GM10847 (cell line): ENCODE results near the gene MT4.

Experiments used
- POLR2A ChIP-seq: IDR thresholded peaks from 2 replicates; pipeline ENCODE4 v1.6.1; 2011; ENCODE audit not compliant: insufficient read length; ENCODE audit errors: extremely low read depth

MT4 gene

GRCh38 chr16:56564793-56565477, at the start of gene MT4:
TSS of gene MT4 (plus strand) at chr16:56565073. CDS start at chr16:56565129, 56 bp downstream.
- TF ChIP-seq POLR2A: no peak

GRCh38 chr16:56515665-56516064, 49.2 kb upstream of the MT4 start:
- no peak for TF ChIP-seq POLR2A

GRCh38 chr16:56517206-56517605, 47.7 kb upstream of the MT4 start:
- TF ChIP-seq POLR2A: no peak

GRCh38 chr16:56518425-56518824, 46.4 kb upstream of the MT4 start:
- TF ChIP-seq POLR2A: no peak

- peak; percentile 43 for TF ChIP-seq POLR2A
Measured at GRCh38 chr16:56519459-56520250, 45.2 kb upstream of the MT4 start, which contains the start of gene BBS2. TSS of gene BBS2 (minus strand) at chr16:56520024. CDS start at chr16:56519862, 162 bp downstream.

DNA sequence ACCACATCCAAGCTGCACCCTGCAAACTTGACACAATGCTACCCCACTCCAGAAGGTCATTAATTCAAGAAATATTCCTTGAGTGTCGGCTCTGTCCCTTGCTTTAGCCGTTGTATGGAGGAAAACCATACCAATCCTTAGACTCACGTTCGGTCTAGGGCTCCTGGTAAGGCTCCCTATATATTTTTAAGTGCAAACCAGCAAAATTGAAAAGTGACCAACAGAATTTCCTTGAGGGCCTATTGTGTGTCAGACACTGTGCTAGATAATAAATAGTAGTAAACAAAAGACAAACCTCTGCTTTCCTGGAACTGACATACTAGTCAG, 44.7 kb upstream of the MT4 start:
- TF ChIP-seq POLR2A: no peak

DNA sequence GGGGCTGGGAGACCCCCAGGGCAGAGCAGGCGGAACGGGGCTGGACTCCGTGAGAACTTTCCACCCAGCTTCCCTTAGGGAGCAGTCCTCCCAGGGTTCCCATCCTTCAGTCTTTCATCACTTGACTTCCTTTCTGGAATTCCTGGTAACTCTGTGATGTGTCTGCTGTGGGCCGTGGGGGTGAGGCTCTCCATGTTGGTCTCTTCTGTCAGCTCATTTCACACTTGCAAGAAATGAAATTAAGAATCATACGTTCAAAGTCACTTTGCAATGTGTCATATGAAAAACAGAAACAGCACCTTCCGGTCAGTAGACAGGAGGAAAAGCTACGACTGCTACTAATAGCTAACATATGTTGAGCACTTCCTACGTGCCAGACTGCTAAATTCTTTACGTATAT, 39.6 kb upstream of the MT4 start:
- no peak for TF ChIP-seq POLR2A

GRCh38 chr16:56530872-56531271, 34.0 kb upstream of the MT4 start:
- no peak for TF ChIP-seq POLR2A

DNA sequence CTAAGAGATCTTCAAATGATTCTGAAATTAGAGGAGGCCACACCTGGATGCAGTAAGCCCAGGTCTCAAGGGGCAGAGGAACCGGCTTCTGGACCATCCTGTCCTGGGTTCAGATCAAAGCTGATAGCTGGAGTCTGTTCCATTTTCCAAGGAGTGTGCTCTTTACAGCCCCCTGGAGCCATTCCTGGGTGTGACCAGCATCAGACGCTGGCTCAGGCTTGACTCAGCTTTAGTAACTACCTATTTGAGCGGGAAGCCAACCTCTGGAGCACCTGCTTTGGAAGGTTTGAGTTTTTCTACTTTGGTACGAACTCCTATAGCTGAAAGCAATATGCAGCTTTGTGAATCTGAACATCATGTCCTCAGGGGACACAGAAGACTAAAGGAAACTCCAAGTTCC, 32.2 kb upstream of the MT4 start:
- no peak for TF ChIP-seq POLR2A

DNA sequence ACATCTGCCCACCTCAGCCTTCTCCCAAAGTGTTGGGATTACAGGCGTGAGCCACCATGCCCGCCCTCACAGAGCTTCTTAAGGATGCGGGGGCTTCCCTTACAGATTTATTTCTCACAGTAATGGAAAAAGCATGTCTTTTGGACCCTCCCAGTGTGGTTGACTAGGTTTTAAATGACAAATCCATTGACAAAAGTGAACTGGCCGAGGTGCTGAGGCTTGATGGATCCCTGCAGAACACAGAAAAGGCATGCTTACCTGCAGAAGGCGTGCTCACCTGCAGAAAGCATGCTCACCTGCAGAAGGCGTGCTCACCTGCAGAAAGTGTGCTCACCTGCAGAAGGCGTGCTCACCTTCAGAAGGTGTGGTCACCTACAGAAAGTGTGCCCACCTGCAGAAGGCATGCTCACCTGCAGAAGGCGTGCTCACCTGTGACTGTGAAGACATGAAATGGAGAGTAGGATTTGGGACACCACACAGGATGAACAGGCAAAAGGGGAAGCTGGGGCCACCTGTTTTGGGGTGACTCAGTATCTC, 30.0 kb upstream of the MT4 start:
- TF ChIP-seq POLR2A: no peak

DNA sequence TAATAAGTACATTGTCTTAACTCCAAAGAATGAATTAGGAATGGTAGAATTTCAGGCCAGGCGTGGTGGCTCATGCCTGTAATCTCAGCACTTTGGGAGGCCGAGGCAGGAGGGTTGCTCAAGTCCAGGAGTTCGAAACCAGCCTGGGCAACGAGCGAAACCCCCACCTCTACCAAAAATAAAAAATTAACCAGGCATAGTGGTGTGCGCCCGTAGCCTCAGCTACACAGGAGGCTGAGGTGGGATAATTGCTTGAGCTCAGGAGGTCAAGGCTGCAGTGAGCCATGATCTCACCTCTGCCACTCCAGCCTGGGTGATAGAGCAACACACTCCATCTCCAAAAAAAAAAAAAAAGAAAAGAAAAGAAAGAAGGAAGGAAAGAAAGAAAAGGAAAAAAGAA, 26.5 kb upstream of the MT4 start:
- no peak for TF ChIP-seq POLR2A

- TF ChIP-seq POLR2A: no peak
Measured at GRCh38 chr16:56539656-56540055, 25.2 kb upstream of the MT4 start.

GRCh38 chr16:56542039-56542438, 22.8 kb upstream of the MT4 start:
- TF ChIP-seq POLR2A: no peak

- TF ChIP-seq POLR2A: no peak
Measured at GRCh38 chr16:56547120-56547948, 17.5 kb upstream of the MT4 start.

DNA sequence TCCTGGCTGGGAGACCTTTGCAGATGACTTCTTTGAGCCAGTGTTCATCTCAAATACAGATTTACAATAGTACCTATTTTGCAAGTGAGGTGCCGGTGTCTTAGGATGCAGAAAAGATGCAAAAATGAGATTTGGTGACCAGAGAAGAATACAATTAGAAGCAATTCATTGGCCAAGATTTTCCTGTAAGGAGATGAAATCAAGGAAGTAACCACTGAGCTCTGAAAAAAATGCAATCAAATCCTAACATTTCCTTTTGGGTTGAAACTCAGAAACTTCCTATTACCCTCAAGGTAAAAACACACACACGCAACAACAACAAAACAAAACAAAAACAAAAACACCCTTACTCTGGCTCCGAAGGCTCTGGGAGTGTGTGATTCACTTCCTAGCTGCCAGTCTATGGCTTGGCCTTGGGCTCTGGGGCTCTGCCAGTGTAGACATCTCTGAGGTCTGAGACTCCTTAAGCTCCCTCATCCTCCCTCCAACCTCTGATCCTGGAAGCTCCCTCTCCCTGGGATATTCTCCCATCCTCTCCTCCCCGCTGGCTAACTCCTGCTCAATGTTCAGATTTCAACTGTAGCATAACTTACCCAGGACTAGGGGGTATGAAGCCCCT, 16.8 kb upstream of the MT4 start:
- TF ChIP-seq POLR2A: no peak
